ENCODE results near the gene ATXN7L1. TPM values are rescaled to one million over a fixed set of nuclear protein-coding genes. Genes with fewer than 3 reads are reported as not detected.
"Not testable (repeated sequence)": the region's sequence is repeated elsewhere in the genome, so short reads cannot be mapped to it uniquely, and the experiment has no call there.

ATXN7L1 gene
- total RNA-seq, 2 experiments from 2014 or later: 0.59 TPM; not detected in 1

DNA sequence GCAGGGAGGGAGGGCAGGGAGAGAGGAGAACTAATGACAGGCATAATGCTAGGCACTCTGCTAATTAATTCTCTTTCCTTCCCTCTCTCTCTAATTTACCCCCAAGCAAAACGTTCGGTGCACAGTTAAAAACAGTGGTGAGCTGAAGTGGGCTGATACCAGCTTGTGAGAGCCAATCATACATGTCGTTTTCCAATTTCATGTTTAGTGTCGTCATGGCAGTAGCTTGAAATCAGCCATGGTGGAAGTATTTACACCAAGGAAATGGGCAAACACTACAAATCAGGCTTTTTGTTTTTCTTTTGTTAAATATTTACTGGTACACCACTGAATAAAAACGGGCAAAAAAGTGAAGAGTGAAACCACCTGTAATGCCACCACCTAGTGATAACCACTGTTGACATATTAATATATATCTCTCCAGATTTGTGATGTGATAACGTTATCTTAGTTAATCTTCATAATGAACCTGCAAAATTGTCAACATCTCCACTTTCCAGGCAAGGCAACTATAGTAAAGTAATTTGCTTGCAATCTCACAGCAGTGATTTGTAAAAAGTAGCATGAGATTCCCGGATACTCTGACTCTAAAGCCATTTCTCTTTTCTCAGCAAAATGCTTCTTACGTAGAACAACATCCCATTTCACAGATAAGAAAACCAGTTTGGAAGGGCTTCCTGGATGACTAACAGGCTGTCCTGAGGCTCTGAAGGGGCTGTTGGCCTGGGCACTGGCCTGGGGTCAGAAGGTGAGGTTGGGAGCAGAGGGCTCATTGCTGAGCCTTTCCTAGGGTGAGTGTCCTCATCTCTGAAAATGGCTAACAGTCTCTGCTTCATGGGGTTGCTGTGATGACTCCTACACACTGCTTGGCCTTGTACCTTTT is 83.7 kb downstream of the ATXN7L1 start:
- Histone ChIP-seq H4K20me1 (ENCODE audit: insufficient read depth, low read length) (no peaks in the 10 kb centered on the region), H2AFZ (ENCODE audit: low read length) (no peak overlapping the region), H3K9me2 (ENCODE audit: insufficient read depth, low read length) (no peaks in the 10 kb centered on the region), H3K79me2 (ENCODE audit: insufficient read depth, low read depth, low read length) (no peaks in the 10 kb centered on the region), H3K27ac (ENCODE audit: low read depth, low read length, poor library complexity, severe bottlenecking) (no peak overlapping the region), H3K4me2 (ENCODE audit: low read length) (no peak overlapping the region), H3K36me3 (ENCODE audit: insufficient read depth, low read length) (no peaks in the 10 kb centered on the region), H3K9me3 (ENCODE audit: low read length) (no peaks in the 10 kb centered on the region), H3K4me3 (ENCODE audit: low read depth, low read length, poor library complexity, severe bottlenecking) (no peak overlapping the region), H3K4me1 (ENCODE audit: insufficient read depth, low read length, poor library complexity, severe bottlenecking) (no peaks in the 10 kb centered on the region)
- no TSS peak for BruUV-seq (replicated peaks)
- POLR2A ChIA-PET: no interaction called here
- no peak for DNase-seq (ENCODE audit: low spot score)
- no peak for TF ChIP-seq EZH2phosphoT487 (IDR thresholded peaks at IDR 0.05; ENCODE audit: borderline replicate concordance, low read depth, low read length)
- TF ChIP-seq, protein P1, sequence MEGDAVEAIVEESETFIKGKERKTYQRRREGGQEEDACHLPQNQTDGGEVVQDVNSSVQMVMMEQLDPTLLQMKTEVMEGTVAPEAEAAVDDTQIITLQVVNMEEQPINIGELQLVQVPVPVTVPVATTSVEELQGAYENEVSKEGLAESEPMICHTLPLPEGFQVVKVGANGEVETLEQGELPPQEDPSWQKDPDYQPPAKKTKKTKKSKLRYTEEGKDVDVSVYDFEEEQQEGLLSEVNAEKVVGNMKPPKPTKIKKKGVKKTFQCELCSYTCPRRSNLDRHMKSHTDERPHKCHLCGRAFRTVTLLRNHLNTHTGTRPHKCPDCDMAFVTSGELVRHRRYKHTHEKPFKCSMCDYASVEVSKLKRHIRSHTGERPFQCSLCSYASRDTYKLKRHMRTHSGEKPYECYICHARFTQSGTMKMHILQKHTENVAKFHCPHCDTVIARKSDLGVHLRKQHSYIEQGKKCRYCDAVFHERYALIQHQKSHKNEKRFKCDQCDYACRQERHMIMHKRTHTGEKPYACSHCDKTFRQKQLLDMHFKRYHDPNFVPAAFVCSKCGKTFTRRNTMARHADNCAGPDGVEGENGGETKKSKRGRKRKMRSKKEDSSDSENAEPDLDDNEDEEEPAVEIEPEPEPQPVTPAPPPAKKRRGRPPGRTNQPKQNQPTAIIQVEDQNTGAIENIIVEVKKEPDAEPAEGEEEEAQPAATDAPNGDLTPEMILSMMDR (conservative IDR thresholded peaks at IDR 0.05; ENCODE audit: low read length): no peak
- intact Hi-C loops (cut with micrococcal nuclease; ENCODE audit: unreplicated experiment): no loop called here
- CTCF ChIA-PET (ENCODE audit: unreplicated experiment): no interaction called here

GRCh38 chr7:105791926-105792325 is 84.5 kb downstream of the ATXN7L1 start:
- Histone ChIP-seq H3K9me3 (ENCODE audit: low read length) (no peaks in the 10 kb centered on the region), H3K27ac (ENCODE audit: low read depth, low read length, poor library complexity, severe bottlenecking) (no peak overlapping the region), H3K4me2 (ENCODE audit: low read length) (no peak overlapping the region), H3K36me3 (ENCODE audit: insufficient read depth, low read length) (no peaks in the 10 kb centered on the region), H4K20me1 (ENCODE audit: insufficient read depth, low read length) (no peaks in the 10 kb centered on the region), H3K79me2 (ENCODE audit: insufficient read depth, low read depth, low read length) (no peaks in the 10 kb centered on the region), H3K4me1 (ENCODE audit: insufficient read depth, low read length, poor library complexity, severe bottlenecking) (no peaks in the 10 kb centered on the region), H3K9me2 (ENCODE audit: insufficient read depth, low read length) (no peaks in the 10 kb centered on the region), H2AFZ (ENCODE audit: low read length) (no peak overlapping the region), H3K4me3 (ENCODE audit: low read depth, low read length, poor library complexity, severe bottlenecking) (no peak overlapping the region)
- BruUV-seq (replicated peaks): no TSS peak
- ChIA-PET POLR2A (no interaction called here), CTCF (ENCODE audit: unreplicated experiment) (no interaction called here)
- no peak for DNase-seq (ENCODE audit: low spot score)
- intact Hi-C loops (cut with micrococcal nuclease; ENCODE audit: unreplicated experiment): loop anchor here (1.0 kb wide), 1 partner anchor 35 kb away; no protein-coding TSS in a partner anchor
- TF ChIP-seq EZH2phosphoT487 (IDR thresholded peaks at IDR 0.05; ENCODE audit: borderline replicate concordance, low read depth, low read length): no peak
- TF ChIP-seq, protein P1 (conservative IDR thresholded peaks at IDR 0.05; ENCODE audit: low read length): no peak

DNA sequence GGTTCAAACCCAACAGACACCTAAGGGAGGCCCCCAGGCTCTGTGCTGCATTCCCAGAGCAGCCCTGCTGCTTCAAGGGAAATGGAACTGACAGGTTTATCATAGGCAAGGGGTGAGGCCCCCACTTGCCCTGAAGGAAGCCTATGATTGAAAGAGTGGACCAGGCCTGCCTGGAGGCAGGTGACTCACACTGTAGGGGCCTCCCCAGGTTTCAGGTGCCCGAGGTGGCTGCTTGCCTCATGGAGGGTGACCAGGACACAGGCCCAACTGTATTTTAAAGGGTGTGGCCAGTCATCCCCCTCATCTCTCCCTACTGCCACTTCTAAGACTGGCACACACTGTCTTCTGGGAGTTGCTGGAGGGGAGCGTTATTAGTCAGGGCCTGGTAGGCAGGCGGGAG is 85.4 kb downstream of the ATXN7L1 start:
- no peaks in the 10 kb centered on the region for H4K20me1 ChIP-seq (ENCODE audit: insufficient read depth, low read length)
- no peaks in the 10 kb centered on the region for H3K9me3 ChIP-seq (ENCODE audit: low read length)
- BruUV-seq (replicated peaks): no TSS peak
- no peak overlapping the region for H3K4me2 ChIP-seq (ENCODE audit: low read length)
- H2AFZ ChIP-seq (ENCODE audit: low read length): no peak overlapping the region
- POLR2A ChIA-PET: no interaction called here
- H3K9me2 ChIP-seq (ENCODE audit: insufficient read depth, low read length): no peaks in the 10 kb centered on the region
- intact Hi-C loops (cut with micrococcal nuclease; ENCODE audit: unreplicated experiment): loop anchor here (1.0 kb wide), 1 partner anchor 34 kb away; no protein-coding TSS in a partner anchor
- TF ChIP-seq, protein P1 (conservative IDR thresholded peaks at IDR 0.05; ENCODE audit: low read length): no peak
- TF ChIP-seq EZH2phosphoT487 (IDR thresholded peaks at IDR 0.05; ENCODE audit: borderline replicate concordance, low read depth, low read length): no peak
- no peak overlapping the region for H3K27ac ChIP-seq (ENCODE audit: low read depth, low read length, poor library complexity, severe bottlenecking)
- H3K4me1 ChIP-seq (ENCODE audit: insufficient read depth, low read length, poor library complexity, severe bottlenecking): no peaks in the 10 kb centered on the region
- DNase-seq (ENCODE audit: low spot score): no peak
- CTCF ChIA-PET (ENCODE audit: unreplicated experiment): no interaction called here
- H3K4me3 ChIP-seq (ENCODE audit: low read depth, low read length, poor library complexity, severe bottlenecking): no peak overlapping the region
- no peaks in the 10 kb centered on the region for H3K36me3 ChIP-seq (ENCODE audit: insufficient read depth, low read length)
- no peaks in the 10 kb centered on the region for H3K79me2 ChIP-seq (ENCODE audit: insufficient read depth, low read depth, low read length)

DNA sequence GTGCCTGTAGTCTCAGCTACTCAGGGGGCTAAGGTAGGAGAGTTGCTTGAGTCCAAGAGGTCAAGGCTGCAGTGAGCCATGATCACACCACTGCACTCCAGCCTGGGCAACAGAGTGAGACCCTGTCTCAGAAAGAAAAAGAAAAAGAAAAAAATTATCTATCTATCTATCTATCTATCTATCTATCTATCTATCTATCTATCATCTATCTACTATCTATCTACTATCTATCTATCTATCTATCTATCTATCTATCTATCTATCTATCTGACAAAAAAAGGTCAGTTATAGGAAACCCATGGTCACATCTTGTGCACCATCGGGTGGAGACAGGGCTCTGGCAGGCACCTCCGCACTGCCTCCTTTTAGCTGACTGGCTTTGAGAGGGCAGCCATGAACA is 85.9 kb downstream of the ATXN7L1 start:
- H3K36me3 ChIP-seq (ENCODE audit: insufficient read depth, low read length); H3K4me2 ChIP-seq (ENCODE audit: low read length); intact Hi-C loops (cut with micrococcal nuclease; ENCODE audit: unreplicated experiment); BruUV-seq (replicated peaks); POLR2A ChIA-PET; H3K9me3 ChIP-seq (ENCODE audit: low read length); H3K4me1 ChIP-seq (ENCODE audit: insufficient read depth, low read length, poor library complexity, severe bottlenecking); H3K9me2 ChIP-seq (ENCODE audit: insufficient read depth, low read length); H3K27ac ChIP-seq (ENCODE audit: low read depth, low read length, poor library complexity, severe bottlenecking); H3K79me2 ChIP-seq (ENCODE audit: insufficient read depth, low read depth, low read length); H2AFZ ChIP-seq (ENCODE audit: low read length); CTCF ChIA-PET (ENCODE audit: unreplicated experiment); H3K4me3 ChIP-seq (ENCODE audit: low read depth, low read length, poor library complexity, severe bottlenecking); DNase-seq (ENCODE audit: low spot score); H4K20me1 ChIP-seq (ENCODE audit: insufficient read depth, low read length): not testable (repeated sequence)

Measured in OCI-LY7 (cell line).